Thoracic aorta (tissue), 2 donors: ENCODE data around the gene RAP1GAP. TPM values are rescaled to one million over a fixed set of nuclear protein-coding genes. Genes with fewer than 3 reads are reported as not detected.

Experiments
- ATAC-seq: fragments of 150-250 bp; one replicate; pipeline ENCODE4 v1.8.0; 2017; ENCODE audit warnings: low read depth; ENCODE audit not compliant: insufficient number of reproducible peaks, low FRiP score
- DNase-seq: peaks from one replicate; pipeline ENCODE4 v3.0.0-alpha.2; 2020; ENCODE audit warnings: low spot score
- H3K27ac ChIP-seq, 2 donors: fragments of 200-600 bp; sonication (generic); 1 replicate in 1 of 2; 2 replicates in 1 of 2; pipeline ENCODE4 v1.5.1; 2016; ENCODE audit warnings: mild to moderate bottlenecking in 2 of 2, moderate library complexity in 2 of 2
- H3K27me3 ChIP-seq: fragments of 200-600 bp; sonication (generic); replicated peaks from 2 replicates; pipeline ENCODE4 v1.6.0; 2016; ENCODE audit warnings: mild to moderate bottlenecking; ENCODE audit not compliant: insufficient read depth
- H3K36me3 ChIP-seq: fragments of 200-600 bp; sonication (generic); one replicate; pipeline ENCODE4 v1.5.1; 2016
- H3K4me1 ChIP-seq, 2 donors: fragments of 200-600 bp; sonication (generic); 1 replicate in 1 of 2; 2 replicates in 1 of 2; pipeline versions ENCODE4 v1.5.1 to v1.6.0; 2016; ENCODE audit warnings: low read depth in 2 of 2, mild to moderate bottlenecking in 1 of 2; ENCODE audit not compliant: control insufficient read depth in 1 of 2
- H3K4me3 ChIP-seq: fragments of 200-600 bp; sonication (generic); 2 replicates; pipeline ENCODE4 v1.5.1; 2016; ENCODE audit warnings: mild to moderate bottlenecking
- H3K9me3 ChIP-seq: fragments of 200-600 bp; sonication (generic); 2 replicates; pipeline ENCODE4 v1.5.1; 2016
- CTCF ChIP-seq: fragments of 200-600 bp; sonication (generic); IDR thresholded peaks from one replicate; pipeline ENCODE4 v1.5.1; 2019; ENCODE audit warnings: antibody characterized with exemption
- total RNA-seq, 2 donors: library from RNA; depleted of rRNA; stranded (reverse); fragments of >200 nt; gene quantifications; one replicate each; pipeline versions ENCODE4 v1.1.0 to v1.2.3, GENCODE V29; 2016

Gene RAP1GAP
- total RNA-seq, 2 donors from 2014 or later, result 0.27 to 0.92 TPM

- peak overlapping the region; percentile 41 for H3K4me3 ChIP-seq
- no peak for DNase-seq
- no peaks in the 10 kb centered on the region for H3K36me3 ChIP-seq
- no peak overlapping the region for H3K27ac ChIP-seq
- TF ChIP-seq CTCF, result peak; percentile 17
- ATAC-seq, result no peak
- no peaks in the 10 kb centered on the region for H3K27me3 ChIP-seq
- H3K9me3 ChIP-seq, result no peaks in the 10 kb centered on the region
- peaks cover 10 to 11% of the 10 kb centered on the region in 2 donors for H3K4me1 ChIP-seq
These were observed 95.1 kb downstream of the RAP1GAP start for GRCh38 chr1:21573971-21574465.

GRCh38 chr1:21573475-21573874, 95.7 kb downstream of the RAP1GAP start:
- Histone ChIP-seq H3K4me1 (peaks cover 10 to 11% of the 10 kb centered on the region in 2 donors), H3K9me3 (no peaks in the 10 kb centered on the region), H3K4me3 (no peak overlapping the region), H3K27me3 (no peaks in the 10 kb centered on the region), H3K36me3 (no peaks in the 10 kb centered on the region), H3K27ac (no peak overlapping the region)
- TF ChIP-seq CTCF, result no peak
- DNase-seq (no peak), ATAC-seq (no peak)

- H3K9me3 ChIP-seq, result no peaks in the 10 kb centered on the region
- no peaks in the 10 kb centered on the region for H3K27me3 ChIP-seq
- no peak overlapping the region for H3K27ac ChIP-seq
- H3K36me3 ChIP-seq, result no peaks in the 10 kb centered on the region
- H3K4me3 ChIP-seq, result no peak overlapping the region
- H3K4me1 ChIP-seq, result peaks cover 10 to 11% of the 10 kb centered on the region in 2 donors
- DNase-seq, result no peak
- ATAC-seq, result no peak
- TF ChIP-seq CTCF, result no peak
These were observed 96.4 kb downstream of the RAP1GAP start for GRCh38 chr1:21572735-21573277.

- Histone ChIP-seq H3K27me3 (no peaks in the 10 kb centered on the region), H3K4me1 (peaks cover 10 to 11% of the 10 kb centered on the region in 2 donors), H3K4me3 (no peak overlapping the region), H3K9me3 (no peaks in the 10 kb centered on the region), H3K27ac (no peak overlapping the region), H3K36me3 (no peaks in the 10 kb centered on the region)
- ATAC-seq, result no peak
- no peak for TF ChIP-seq CTCF
- DNase-seq, result no peak
These were observed 96.9 kb downstream of the RAP1GAP start for GRCh38 chr1:21572221-21572620.

DNA sequence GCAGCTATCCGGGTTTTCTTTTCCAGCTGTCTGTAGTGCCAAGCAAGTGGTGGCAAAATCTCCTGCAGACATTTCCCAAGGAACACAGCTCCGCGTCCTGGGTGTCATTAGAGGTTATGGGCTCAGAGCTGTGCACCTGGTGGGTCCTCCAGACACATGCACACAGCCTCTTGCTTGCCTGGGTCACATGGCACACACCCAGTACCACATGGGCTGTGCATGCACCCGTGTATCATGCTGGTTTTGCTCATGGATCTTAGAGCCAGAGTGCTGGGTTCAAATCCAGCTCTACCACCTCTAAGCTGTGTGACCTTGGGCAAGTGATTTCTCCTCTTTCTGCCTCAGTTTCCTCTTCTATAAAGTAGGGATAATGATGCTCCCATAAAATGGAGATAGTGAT, 98.3 kb downstream of the RAP1GAP start:
- Histone ChIP-seq H3K4me1 (peaks cover 10 to 11% of the 10 kb centered on the region in 2 donors), H3K27me3 (no peaks in the 10 kb centered on the region), H3K9me3 (no peaks in the 10 kb centered on the region), H3K36me3 (no peaks in the 10 kb centered on the region), H3K27ac (no peak overlapping the region), H3K4me3 (no peak overlapping the region)
- ATAC-seq (no peak), DNase-seq (no peak)
- TF ChIP-seq CTCF, result no peak
